Measurements from ENCODE around the gene PNMA8A.

DNA sequence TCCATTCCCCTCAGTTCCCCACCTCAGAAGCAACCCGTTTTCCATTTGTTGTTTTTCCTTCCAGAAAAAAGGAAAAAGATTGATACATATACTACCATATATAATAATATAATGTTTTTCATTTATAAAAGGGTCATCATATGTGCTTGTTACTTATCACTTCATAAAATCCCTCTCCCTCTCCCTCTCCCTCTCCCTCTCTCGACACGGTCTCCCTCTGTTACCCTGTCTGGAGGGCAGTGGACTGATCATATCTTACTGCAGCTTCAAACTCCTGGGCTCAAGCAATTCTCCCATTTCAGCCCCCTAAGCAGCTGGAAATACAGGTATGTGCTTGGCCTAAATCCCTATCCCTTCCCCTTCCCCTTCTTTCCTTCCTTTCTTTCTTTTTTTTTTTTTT, 17.1 kb downstream of the PNMA8A start:
- TF ChIP-seq, protein P1, sequence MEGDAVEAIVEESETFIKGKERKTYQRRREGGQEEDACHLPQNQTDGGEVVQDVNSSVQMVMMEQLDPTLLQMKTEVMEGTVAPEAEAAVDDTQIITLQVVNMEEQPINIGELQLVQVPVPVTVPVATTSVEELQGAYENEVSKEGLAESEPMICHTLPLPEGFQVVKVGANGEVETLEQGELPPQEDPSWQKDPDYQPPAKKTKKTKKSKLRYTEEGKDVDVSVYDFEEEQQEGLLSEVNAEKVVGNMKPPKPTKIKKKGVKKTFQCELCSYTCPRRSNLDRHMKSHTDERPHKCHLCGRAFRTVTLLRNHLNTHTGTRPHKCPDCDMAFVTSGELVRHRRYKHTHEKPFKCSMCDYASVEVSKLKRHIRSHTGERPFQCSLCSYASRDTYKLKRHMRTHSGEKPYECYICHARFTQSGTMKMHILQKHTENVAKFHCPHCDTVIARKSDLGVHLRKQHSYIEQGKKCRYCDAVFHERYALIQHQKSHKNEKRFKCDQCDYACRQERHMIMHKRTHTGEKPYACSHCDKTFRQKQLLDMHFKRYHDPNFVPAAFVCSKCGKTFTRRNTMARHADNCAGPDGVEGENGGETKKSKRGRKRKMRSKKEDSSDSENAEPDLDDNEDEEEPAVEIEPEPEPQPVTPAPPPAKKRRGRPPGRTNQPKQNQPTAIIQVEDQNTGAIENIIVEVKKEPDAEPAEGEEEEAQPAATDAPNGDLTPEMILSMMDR (IDR thresholded peaks at IDR 0.05; ENCODE audit: poor library complexity): no peak
- TF ChIP-seq EZH2 (IDR thresholded peaks at IDR 0.05; ENCODE audit: borderline replicate concordance) (no peak), EZH2phosphoT487 (IDR thresholded peaks at IDR 0.05; ENCODE audit: low read depth, severe bottlenecking, unreplicated experiment) (no peak)

All from hepatocyte (in vitro differentiated cells).